Hematopoietic multipotent progenitor cell treated with erythropoietin and hydrocortisone succinate and interleukin-3 and kit ligand, for 4 days (in vitro differentiated cells): ENCODE results near the gene BEST4.
"Not testable (repeated sequence)": the region's sequence is repeated elsewhere in the genome, so short reads cannot be mapped to it uniquely, and the experiment has no call there.

Experiments
- DNase-seq: peaks from one replicate; pipeline ENCODE4 v3.0.0-alpha.2; 2015

The BEST4 gene

DNA sequence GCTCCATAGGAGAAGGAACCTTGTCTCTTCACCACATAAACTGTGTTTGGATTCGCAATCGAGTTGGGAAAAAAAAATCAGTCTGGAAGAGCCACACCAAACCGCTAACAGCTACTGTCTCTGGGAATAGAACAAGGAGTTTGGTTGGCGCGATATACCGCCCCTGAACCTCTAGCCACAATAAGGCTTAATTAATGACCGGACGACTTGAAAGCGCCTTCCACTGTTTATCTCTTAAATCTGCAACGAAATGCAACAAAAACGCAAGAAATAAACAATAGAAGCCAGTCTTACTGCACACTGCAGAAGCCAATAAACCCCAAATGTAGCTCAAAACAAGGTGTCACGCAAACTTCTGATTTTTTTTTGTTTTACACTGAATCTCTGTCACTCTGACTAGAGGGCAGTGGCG is 31.2 kb upstream of the BEST4 start:
- no peak for DNase-seq

GRCh38 chr1:44817771-44818495 is 30.0 kb upstream of the BEST4 start:
- no peak for DNase-seq

- DNase-seq, result no peak
These were observed 29.3 kb upstream of the BEST4 start for GRCh38 chr1:44817307-44817706.

DNA sequence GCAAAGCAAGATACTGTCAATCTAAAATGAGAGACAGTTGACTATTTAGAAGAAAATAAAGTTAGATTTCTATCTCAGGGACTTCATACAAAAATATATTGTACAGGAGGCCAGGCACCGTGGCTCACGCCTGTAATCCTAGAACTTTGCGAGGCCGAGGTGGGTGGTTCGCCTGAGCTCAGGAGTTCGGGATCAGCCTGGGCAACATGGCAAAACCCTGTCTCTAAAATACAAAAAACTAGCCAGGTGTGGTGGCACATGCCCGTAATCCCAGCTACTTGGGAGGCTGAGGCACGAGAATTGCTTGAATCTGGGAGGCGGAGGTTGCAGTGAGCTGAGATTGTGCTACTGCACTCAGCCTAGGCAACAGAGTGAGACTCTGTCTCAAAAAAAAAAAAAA is 28.0 kb upstream of the BEST4 start:
- not testable (repeated sequence) for DNase-seq

DNA sequence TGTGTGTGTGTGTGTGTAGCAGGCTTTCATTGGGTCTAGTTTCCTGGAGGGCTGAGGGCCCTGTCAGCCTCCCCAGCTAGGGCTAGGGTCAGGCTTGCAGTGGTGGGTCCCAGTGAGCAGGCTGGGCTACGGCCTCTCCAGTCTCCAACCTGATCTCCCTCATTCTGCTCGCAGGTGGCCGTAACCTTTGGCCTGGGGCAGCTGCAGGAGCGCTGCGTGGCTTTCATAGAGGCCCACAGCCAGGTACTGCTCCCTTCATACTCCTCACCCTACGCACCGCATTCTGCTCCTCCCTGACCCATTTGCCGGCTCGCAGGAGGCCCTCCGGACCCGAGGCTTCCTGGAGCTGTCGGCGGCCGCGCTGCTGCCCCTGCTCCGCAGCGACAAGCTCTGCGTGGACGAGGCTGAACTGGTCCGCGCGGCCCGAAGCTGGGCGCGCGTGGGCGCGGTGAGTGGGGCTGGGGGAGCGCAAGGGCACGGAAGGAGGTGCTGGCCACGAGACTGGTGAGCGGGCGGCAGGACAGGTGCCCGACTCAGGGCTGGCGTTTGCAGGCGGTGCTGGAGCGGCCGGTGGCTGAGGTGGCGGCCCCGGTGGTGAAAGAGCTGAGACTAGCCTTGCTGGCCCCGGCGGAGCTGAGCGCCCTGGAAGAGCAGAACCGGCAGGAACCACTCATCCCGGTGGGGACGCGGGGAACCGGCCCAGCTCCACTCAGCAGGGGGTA is 25.0 kb upstream of the BEST4 start:
- DNase-seq, result no peak

DNA sequence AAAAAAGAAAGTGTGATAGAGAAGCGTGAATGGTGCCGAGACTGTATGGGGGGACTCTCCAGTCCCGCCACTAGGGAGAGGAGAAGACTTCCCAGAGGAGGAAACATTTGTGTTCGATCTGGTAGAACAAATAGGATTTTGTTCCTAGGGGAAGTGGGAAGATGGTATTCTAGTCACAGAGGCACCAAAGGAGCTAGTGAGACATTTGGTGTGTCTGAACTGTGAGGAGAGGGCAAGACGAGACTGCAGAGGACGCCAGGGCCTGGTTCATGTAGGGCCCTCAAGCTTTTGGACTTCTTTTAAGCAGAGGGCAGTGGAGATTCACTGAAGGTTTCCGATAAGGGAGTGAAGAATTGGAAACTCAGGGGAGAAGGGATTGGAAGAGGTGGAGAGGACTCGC is 23.3 kb upstream of the BEST4 start:
- no peak for DNase-seq

- not testable (repeated sequence) for DNase-seq
These were observed 22.8 kb upstream of the BEST4 start for GRCh38 chr1:44810762-44811105.

GRCh38 chr1:44810101-44810761 is 22.3 kb upstream of the BEST4 start:
- no peak for DNase-seq

- DNase-seq, result peak; percentile 85
These were observed 21.3 kb upstream of the BEST4 start for GRCh38 chr1:44808938-44809917.

GRCh38 chr1:44808063-44808937 is 20.3 kb upstream of the BEST4 start, which contains the start of gene BTBD19:
Gene BTBD19 (plus strand): TSS chr1:44808523. CDS start chr1:44808821, 298 bp downstream.
- DNase-seq, result peak; percentile 85

DNA sequence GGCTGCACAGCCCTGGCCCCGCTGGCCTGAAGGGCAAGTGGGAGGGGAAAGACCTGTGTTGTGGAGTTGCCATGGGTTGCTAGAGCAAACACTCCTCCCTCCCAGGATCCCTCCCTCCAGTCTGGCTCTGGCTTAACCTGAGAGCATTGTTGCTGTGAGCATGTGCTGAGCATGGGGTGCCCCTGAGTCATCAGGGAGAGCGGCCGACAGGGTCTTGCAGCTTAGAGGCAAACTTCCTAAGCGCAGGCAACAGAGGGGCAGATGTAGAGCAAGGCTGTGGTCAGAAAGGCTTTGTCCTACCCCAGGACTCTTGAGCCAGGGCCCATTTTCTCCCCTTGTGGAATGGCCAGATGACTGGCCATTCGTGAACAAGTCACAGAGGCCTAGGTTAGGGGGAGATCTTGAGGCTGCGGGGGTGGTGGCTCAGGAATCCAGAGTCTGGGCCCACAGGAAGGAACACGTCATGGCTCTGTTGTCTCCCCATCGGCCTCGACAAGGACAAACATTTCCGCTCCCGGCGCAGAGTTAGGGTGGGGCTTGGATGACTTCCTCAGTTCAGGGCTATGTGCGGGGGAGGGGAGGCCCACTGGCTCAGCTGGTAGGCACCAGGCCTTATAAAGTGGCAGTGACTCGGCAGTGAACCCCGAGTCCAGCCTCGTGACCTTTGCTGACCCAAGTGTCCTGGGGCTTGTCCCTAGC is 19.5 kb upstream of the BEST4 start:
- peak; percentile 98 for DNase-seq

DNA sequence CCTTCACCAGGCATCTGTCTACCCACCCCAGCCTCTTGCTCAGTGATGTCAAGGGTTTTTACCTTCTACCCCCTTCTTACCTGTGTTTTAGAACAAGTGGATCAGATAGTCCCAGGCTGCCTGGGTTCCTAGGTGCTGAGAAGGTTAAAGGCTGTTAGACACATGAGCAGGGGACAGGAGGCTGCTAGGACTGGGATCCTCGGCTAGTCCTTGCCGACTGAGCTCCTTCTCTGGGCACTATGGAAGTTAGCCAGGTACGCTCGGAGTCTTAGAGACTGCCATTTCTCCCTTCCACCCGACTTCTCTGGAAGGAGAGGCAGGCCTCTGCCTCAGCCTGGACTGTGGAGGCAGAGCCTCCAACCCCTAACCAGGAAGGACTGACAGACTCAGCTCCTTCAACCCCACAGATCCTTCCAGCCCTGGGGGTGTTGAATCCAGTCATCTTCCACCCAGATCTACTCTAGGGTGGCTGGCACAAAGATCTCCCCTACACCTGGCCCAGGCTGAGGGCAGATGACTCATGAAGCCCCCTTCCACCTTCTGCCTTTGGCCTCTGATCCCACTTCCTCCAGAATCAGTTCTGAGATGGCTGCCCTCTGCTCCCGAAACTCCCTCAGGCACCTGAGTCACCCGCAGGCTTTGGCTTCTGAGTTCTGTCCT is 18.9 kb upstream of the BEST4 start, which contains the start of gene DYNLT4:
TSS of gene DYNLT4 (minus strand) at position 648 of the 660 bp plus-strand sequence. CDS start 683 bp downstream, outside the sequence.
- no peak for DNase-seq

GRCh38 chr1:44806025-44806703 is 18.2 kb upstream of the BEST4 start:
- no peak for DNase-seq

GRCh38 chr1:44805311-44806024 is 17.5 kb upstream of the BEST4 start:
- DNase-seq, result no peak

GRCh38 chr1:44803312-44804095 is 15.5 kb upstream of the BEST4 start:
- no peak for DNase-seq

DNA sequence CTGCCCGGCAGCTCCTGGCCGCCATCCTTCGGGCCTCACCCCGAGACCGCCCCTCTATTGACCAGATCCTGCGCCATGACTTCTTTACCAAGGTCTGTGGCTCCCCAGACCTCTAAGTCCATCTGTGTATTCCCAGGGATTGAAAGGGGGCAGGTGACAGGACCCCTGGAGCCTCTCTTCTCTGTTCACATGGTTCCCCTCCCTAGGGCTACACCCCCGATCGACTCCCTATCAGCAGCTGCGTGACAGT is 15.0 kb upstream of the BEST4 start:
- DNase-seq, result no peak

DNA sequence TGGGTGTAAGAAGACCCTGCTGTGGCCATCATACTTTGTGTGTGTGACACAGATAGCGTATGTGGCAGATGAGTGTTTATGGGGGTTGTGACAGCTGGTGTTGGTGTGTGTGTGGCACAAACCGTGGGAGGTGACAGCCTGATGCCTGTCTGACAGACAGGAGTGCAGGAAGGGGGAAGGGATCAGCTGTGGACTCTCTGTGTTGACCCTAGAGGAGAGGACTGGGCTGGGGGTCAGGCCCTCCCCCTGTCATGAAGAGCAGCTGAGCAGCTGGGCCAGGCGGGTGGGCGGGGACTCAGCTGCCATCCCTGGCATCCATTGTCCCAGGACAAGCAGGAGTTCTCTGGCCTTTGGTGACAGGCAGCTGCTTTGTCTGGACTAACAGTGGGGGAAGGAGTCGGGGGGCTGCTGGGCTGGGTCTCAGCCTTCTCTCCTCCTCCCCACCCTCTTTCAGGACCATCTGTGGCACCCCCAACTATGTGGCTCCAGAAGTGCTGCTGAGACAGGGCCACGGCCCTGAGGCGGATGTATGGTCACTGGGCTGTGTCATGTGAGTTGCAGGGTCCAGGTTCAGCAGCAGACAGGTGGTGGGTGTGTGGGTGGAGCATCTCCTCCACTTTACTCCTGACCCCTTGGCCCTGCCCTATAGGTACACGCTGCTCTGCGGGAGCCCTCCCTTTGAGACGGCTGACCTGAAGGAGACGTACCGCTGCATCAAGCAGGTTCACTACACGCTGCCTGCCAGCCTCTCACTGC is 14.5 kb upstream of the BEST4 start:
- DNase-seq, result no peak
